IMR-90 (cell line): Measurements from ENCODE around the gene COL5A1. TPM values are rescaled to one million over a fixed set of nuclear protein-coding genes. Genes with fewer than 3 reads are reported as not detected.

Experiments used
- ATAC-seq: fragments of 200-7000 bp; cut with Tn5 transposase; 2 replicates; pipeline ENCODE4 v1.9.1; 2020; ENCODE audit warnings: low read depth, mild to moderate bottlenecking, moderate library complexity
- BruUV-seq: library from RNA; stranded (reverse); fragments of 400-500 nt; replicated peaks from 2 replicates; lab custom pipeline; 2021; lab: Mats Ljungman, UMichigan
- CTCF ChIA-PET: fragments of 300-600 bp; formaldehyde crosslinking; extraction: SDS; loops from one replicate; lab custom pipeline; 2021; ENCODE audit warnings: antibody characterized with exemption; lab: Yijun Ruan, JAX
- POLR2A ChIA-PET: fragments of 300-600 bp; sonication (Branson Sonifier 250); formaldehyde crosslinking; loops from one replicate; lab custom pipeline; 2022; ENCODE audit warnings: antibody characterized with exemption; ENCODE audit not compliant: unreplicated experiment; lab: Charles Lee
- DNase-seq: peaks from one replicate; pipeline ENCODE4 v3.0.0; 2013
- H2AFZ ChIP-seq: replicated peaks from 2 replicates; pipeline ENCODE3; 2013; ENCODE audit warnings: low read length, mild to moderate bottlenecking; ENCODE audit not compliant: poor library complexity
- H2AK5ac ChIP-seq: 2 replicates; pipeline ENCODE4 v1.6.1; 2013; ENCODE audit warnings: low read depth, low read length, inconsistent platforms
- H2AK9ac ChIP-seq: replicated peaks from 2 replicates; pipeline ENCODE3; 2013; ENCODE audit warnings: mild to moderate bottlenecking, low read depth, low read length, moderate library complexity; ENCODE audit not compliant: poor library complexity
- H2BK120ac ChIP-seq: 2 replicates; pipeline ENCODE4 v1.6.1; 2013; ENCODE audit warnings: low read depth, low read length, inconsistent platforms
- H2BK15ac ChIP-seq: 3 replicates; pipeline ENCODE4 v1.6.1; 2013; ENCODE audit warnings: low read depth, low read length, inconsistent platforms
- H2BK20ac ChIP-seq: 2 replicates; pipeline ENCODE4 v1.6.1; 2013; ENCODE audit warnings: low read depth, mild to moderate bottlenecking, inconsistent platforms, low read length, moderate library complexity
- H2BK5ac ChIP-seq: 2 replicates; pipeline ENCODE4 v1.6.1; 2013; ENCODE audit warnings: mild to moderate bottlenecking, low read depth, low read length, inconsistent platforms; ENCODE audit not compliant: poor library complexity, severe bottlenecking
- H3K14ac ChIP-seq: replicated peaks from 2 replicates; pipeline ENCODE4 v1.6.1; 2013; ENCODE audit warnings: low read depth, low read length, inconsistent platforms
- H3K18ac ChIP-seq: 2 replicates; pipeline ENCODE4 v1.6.1; 2013; ENCODE audit warnings: low read depth, low read length, control low read depth
- H3K23ac ChIP-seq: 2 replicates; pipeline ENCODE4 v1.6.1; 2013; ENCODE audit warnings: low read depth, low read length, inconsistent platforms
- H3K27ac ChIP-seq: 2 replicates; pipeline ENCODE4 v1.5.1; 2013; ENCODE audit warnings: mild to moderate bottlenecking, control low read depth, low read length; ENCODE audit not compliant: insufficient read depth
- H3K27me3 ChIP-seq: 2 replicates; pipeline ENCODE4 v1.6.1; 2013; ENCODE audit warnings: low read length; ENCODE audit not compliant: control insufficient read depth, insufficient read depth
- H3K36me3 ChIP-seq: 2 replicates; pipeline ENCODE4 v1.6.1; 2013; ENCODE audit warnings: low read length, mixed read lengths; ENCODE audit not compliant: control insufficient read depth, insufficient read depth
- H3K4ac ChIP-seq: 2 replicates; pipeline ENCODE4 v1.6.1; 2013; ENCODE audit warnings: low read depth, low read length, inconsistent platforms
- H3K4me1 ChIP-seq: 2 replicates; pipeline ENCODE4 v1.6.1; 2013; ENCODE audit warnings: low read length, mixed read lengths; ENCODE audit not compliant: control insufficient read depth, insufficient read depth
- H3K4me2 ChIP-seq: 2 replicates; pipeline ENCODE4 v1.6.1; 2013; ENCODE audit warnings: low read depth, mild to moderate bottlenecking, control low read depth, low read length, moderate library complexity
- H3K4me3 ChIP-seq: 2 replicates; pipeline ENCODE4 v1.5.1; 2013; ENCODE audit warnings: low read depth, mild to moderate bottlenecking, control low read depth, low read length, moderate library complexity; ENCODE audit not compliant: insufficient read depth
- H3K56ac ChIP-seq: 2 replicates; pipeline ENCODE4 v1.6.1; 2013; ENCODE audit warnings: low read length, inconsistent platforms; ENCODE audit not compliant: insufficient read depth; ENCODE audit errors: extremely low read depth
- H3K79me1 ChIP-seq, 2 experiments: 2 replicates each; pipeline ENCODE4 v1.6.1; 2013; ENCODE audit warnings: low read length in 2 of 2, inconsistent platforms in 1 of 2, low read depth in 1 of 2
- H3K9ac ChIP-seq: 2 replicates; pipeline ENCODE4 v1.6.1; 2013; ENCODE audit warnings: low read depth, low read length, control low read depth
- H3K9me1 ChIP-seq: 2 replicates; pipeline ENCODE4 v1.6.1; 2013; ENCODE audit warnings: low read length, inconsistent platforms; ENCODE audit not compliant: insufficient read depth
- H3K9me3 ChIP-seq: 2 replicates; pipeline ENCODE4 v1.6.1; 2013; ENCODE audit warnings: low read length; ENCODE audit not compliant: control insufficient read depth, insufficient read depth
- H4K20me1 ChIP-seq: 2 replicates; pipeline ENCODE4 v1.6.1; 2013; ENCODE audit warnings: low read length, inconsistent platforms; ENCODE audit not compliant: insufficient read depth
- H4K5ac ChIP-seq: 2 replicates; pipeline ENCODE4 v1.6.1; 2013; ENCODE audit warnings: mild to moderate bottlenecking, low read depth, low read length, control low read depth
- H4K8ac ChIP-seq, 2 experiments: 2 replicates each; pipeline ENCODE4 v1.6.1; 2013; ENCODE audit warnings: low read depth in 2 of 2, low read length in 2 of 2, control low read depth in 1 of 2, inconsistent platforms in 1 of 2
- H4K91ac ChIP-seq: 2 replicates; pipeline ENCODE4 v1.6.1; 2013; ENCODE audit warnings: low read depth, low read length, inconsistent platforms; ENCODE audit not compliant: insufficient read depth
- MAFK ChIP-seq: IDR thresholded peaks from 2 replicates; pipeline ENCODE4 v1.6.1; 2012; ENCODE audit warnings: low read depth, low read length, improper control_type of control experiment
- MAZ ChIP-seq: IDR thresholded peaks from 2 replicates; pipeline ENCODE4 v1.6.1; 2012; ENCODE audit warnings: low read depth, mild to moderate bottlenecking, low read length, improper control_type of control experiment, moderate library complexity, borderline replicate concordance
- WGBS, 2 experiments: methylation state at CpG; one replicate each; pipeline versions ENCODE4 v1.1.5 to v1.1.7; 2013; ENCODE audit warnings: missing lambda C conversion rate in 2 of 2; ENCODE audit not compliant: insufficient read length in 1 of 2; ENCODE audit errors: extremely low coverage in 2 of 2; 5-methylcytosine and 5-hydroxymethylcytosine counted together
- dilution Hi-C: fragments of 300-500 bp; cut with HindIII; formaldehyde crosslinking; loops from one replicate; pipeline ENCODE4 v1.14.3; 2018; ENCODE audit warnings: low sequenced_read_pairs; ENCODE audit not compliant: unreplicated experiment
- in situ Hi-C: fragments of 300-500 bp; cut with MboI; formaldehyde crosslinking; loops from 3 replicates; pipeline ENCODE4 v1.14.3; 2019; ENCODE audit warnings: low sequenced_read_pairs, inconsistent platforms, mixed read lengths
- intact Hi-C: fragments of 100-400 bp; cut with micrococcal nuclease; formaldehyde crosslinking; loops from 2 replicates; pipeline ENCODE4 v1.10.0; 2022
- polyA plus RNA-seq, 3 experiments: library from polyadenylated mRNA; depleted of rRNA; stranded (reverse); fragments of >200 nt; gene quantifications; 2 replicates each; pipeline ENCODE4 v1.2.3, GENCODE V29; 2012; ENCODE audit warnings: low replicate concordance in 1 of 3
- total RNA-seq: library from RNA; depleted of rRNA; stranded (reverse); fragments of >200 nt; gene quantifications from 2 replicates; pipeline ENCODE4 v1.2.3, GENCODE V29; 2012

COL5A1 gene
- total and polyA plus RNA-seq, 2 of the 4 experiments (the other 2 are of a cell fraction) = 19.2 to 173 TPM

GRCh38 chr9:134707031-134707680, 65.6 kb downstream of the COL5A1 start:
- Histone ChIP-seq H4K91ac (no peak overlapping the region), H3K4me3 (no peak overlapping the region), H3K9me3 (no peaks in the 10 kb centered on the region), H3K18ac (no peak overlapping the region), H3K79me1 (peaks cover 12 to 88% of the 10 kb centered on the region in 2 experiments), H2AK5ac (no peak overlapping the region), H2BK15ac (no peak overlapping the region), H3K9ac (no peak overlapping the region), H2BK5ac (no peak overlapping the region), H3K4ac (no peak overlapping the region), H3K14ac (no peak overlapping the region), H4K20me1 (peaks cover 92% of the 10 kb centered on the region), H3K56ac (no peak overlapping the region), H3K4me1 (peaks cover 24% of the 10 kb centered on the region), H3K4me2 (no peak overlapping the region), H3K27ac (peak overlapping the region; percentile 28), H3K23ac (no peak overlapping the region), H2BK120ac (no peak overlapping the region), H2AK9ac (peak overlapping the region; percentile 84), H4K8ac (no peak overlapping the region), H2AFZ (peak overlapping the region; percentile 62), H4K5ac (no peak overlapping the region), H3K27me3 (no peaks in the 10 kb centered on the region), H2BK20ac (no peak overlapping the region), H3K9me1 (peaks cover 7% of the 10 kb centered on the region), H3K36me3 (peaks cover 70% of the 10 kb centered on the region)
- no TSS peak for BruUV-seq
- WGBS, 2 experiments = 28% methylated on average over 8 of the region's 19 CpGs; no CpG with 5 or more reads in 1 of the 2 experiments
- TF ChIP-seq MAFK = no peak
- TF ChIP-seq MAZ = peak; percentile 69; the same call in 1 of the 2 replicates
- in situ Hi-C loops = no loop called here
- DNase-seq (peak; percentile 88), ATAC-seq (peak; percentile 88)
- intact Hi-C loops = loop anchor here (2.0 kb wide), 1 partner anchor 32 kb away; no protein-coding TSS in a partner anchor
- ChIA-PET POLR2A (interaction anchor here (0.5 kb wide), 1 partner anchor 508 kb away, joined by 4 read pairs; no protein-coding TSS in a partner anchor), CTCF (no interaction called here)
- dilution Hi-C loops = no loop called here
